BE2C (cell line): ENCODE measurements around the gene SPATA31D3. TPM values are rescaled to one million over a fixed set of nuclear protein-coding genes. Genes with fewer than 3 reads are reported as not detected.
"Not testable (repeated sequence)": the region's sequence is repeated elsewhere in the genome, so short reads cannot be mapped to it uniquely, and the experiment has no call there.

Experiments used
- DNase-seq: peaks from one replicate; pipeline ENCODE4 v3.0.0-alpha.2; 2020
- H3K27me3 ChIP-seq: fragments of 250-450 bp; sonication (Bioruptor Pico); 2 replicates; pipeline ENCODE4 v1.5.1; 2020; ENCODE audit warnings: mild to moderate bottlenecking
- H3K36me3 ChIP-seq: fragments of 250-450 bp; sonication (Bioruptor Pico); 2 replicates; pipeline ENCODE4 v1.5.1; 2020; ENCODE audit warnings: mild to moderate bottlenecking
- H3K4me1 ChIP-seq: fragments of 250-450 bp; sonication (Bioruptor Pico); 2 replicates; pipeline ENCODE4 v1.5.1; 2020
- H3K4me3 ChIP-seq: 2 replicates; pipeline ENCODE4 v1.5.1; 2011; ENCODE audit warnings: low read depth, low read length
- H3K9me3 ChIP-seq: fragments of 250-450 bp; sonication (Bioruptor Pico); 2 replicates; pipeline ENCODE4 v1.5.1; 2020
- polyA plus RNA-seq: library from polyadenylated mRNA; unstranded; fragments of >200 nt; gene quantifications from one replicate; pipeline ENCODE4 v1.2.1, GENCODE V29; 2012; ENCODE audit warnings: low read depth, missing spikeins; ENCODE audit not compliant: insufficient read length, insufficient read depth
- TF ChIP-seq, protein P1 (sequence below): IDR thresholded peaks from 2 replicates; pipeline ENCODE4 v1.5.1; 2012; ENCODE audit warnings: mild to moderate bottlenecking, low read depth, low read length

Gene SPATA31D3
- polyA plus RNA-seq = not detected

DNA sequence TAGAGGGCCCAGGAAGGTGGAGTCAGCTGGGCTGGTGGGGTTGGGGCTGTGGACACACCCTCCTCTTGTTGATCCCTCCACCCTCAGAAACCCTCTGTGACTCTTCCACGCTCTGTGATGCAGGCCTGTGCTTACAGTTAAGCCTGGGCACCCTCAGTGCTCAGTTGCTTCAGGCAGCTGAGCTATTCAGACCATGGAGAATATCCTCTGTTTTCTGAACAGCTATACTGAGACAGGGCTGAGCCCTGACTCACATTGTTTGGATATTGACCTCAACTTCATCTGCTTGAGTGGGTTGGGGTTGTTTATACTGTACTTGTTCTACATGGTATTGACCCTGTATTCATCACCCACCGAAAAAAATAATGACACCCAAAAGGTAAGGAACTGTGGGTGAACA is at the start of gene SPATA31D3:
Gene SPATA31D3 (plus strand): TSS at position 108 of the 400 bp plus-strand sequence. CDS start 86 bp downstream, at position 194.
- not testable (repeated sequence) for H3K27me3 ChIP-seq, DNase-seq, H3K4me1 ChIP-seq, H3K9me3 ChIP-seq, H3K4me3 ChIP-seq, H3K36me3 ChIP-seq

DNA sequence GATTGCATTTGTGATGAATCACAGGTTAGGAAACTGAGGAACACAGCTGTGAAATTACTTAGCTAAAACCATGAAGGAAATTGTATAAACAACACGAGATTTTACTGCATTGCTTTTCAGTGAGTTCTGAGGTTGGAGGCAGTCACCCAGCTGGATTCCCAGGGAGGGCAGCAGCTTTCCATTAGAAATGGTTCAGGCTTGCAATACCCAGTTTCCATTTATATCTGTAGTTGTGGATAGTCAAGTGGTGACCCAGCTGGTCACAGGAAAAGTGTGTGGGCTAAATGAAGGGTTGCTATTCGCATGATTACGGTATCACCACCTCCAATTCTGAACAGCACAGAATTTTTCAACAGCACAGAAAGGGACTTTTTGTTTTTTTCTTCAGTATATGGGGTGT is 49.4 kb upstream of the SPATA31D3 start:
- TF ChIP-seq, protein P1, sequence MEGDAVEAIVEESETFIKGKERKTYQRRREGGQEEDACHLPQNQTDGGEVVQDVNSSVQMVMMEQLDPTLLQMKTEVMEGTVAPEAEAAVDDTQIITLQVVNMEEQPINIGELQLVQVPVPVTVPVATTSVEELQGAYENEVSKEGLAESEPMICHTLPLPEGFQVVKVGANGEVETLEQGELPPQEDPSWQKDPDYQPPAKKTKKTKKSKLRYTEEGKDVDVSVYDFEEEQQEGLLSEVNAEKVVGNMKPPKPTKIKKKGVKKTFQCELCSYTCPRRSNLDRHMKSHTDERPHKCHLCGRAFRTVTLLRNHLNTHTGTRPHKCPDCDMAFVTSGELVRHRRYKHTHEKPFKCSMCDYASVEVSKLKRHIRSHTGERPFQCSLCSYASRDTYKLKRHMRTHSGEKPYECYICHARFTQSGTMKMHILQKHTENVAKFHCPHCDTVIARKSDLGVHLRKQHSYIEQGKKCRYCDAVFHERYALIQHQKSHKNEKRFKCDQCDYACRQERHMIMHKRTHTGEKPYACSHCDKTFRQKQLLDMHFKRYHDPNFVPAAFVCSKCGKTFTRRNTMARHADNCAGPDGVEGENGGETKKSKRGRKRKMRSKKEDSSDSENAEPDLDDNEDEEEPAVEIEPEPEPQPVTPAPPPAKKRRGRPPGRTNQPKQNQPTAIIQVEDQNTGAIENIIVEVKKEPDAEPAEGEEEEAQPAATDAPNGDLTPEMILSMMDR = no peak
- Histone ChIP-seq H3K36me3 (no peaks in the 10 kb centered on the region), H3K9me3 (no peaks in the 10 kb centered on the region), H3K27me3 (no peaks in the 10 kb centered on the region), H3K4me3 (no peak overlapping the region), H3K4me1 (no peaks in the 10 kb centered on the region)
- no peak for DNase-seq

DNA sequence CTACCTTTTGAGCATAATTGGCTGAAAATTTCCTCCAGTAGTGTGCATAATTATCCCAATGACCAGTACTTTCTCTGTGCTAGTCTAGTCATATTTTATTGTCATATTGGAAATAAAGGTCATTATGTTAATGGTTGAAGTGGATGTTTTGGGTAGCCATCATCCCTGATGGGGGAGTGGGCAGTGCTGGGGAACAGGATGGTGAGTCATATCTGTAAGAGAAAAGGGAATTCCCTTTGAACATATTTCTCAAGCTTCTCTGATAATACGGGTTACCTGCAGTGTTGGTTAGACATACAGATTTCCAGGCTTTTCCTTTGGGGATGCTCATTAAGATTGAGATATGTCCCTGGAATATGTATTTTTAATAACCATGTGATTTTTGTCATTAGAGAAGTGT is 48.4 kb upstream of the SPATA31D3 start:
- Histone ChIP-seq H3K4me3 (no peak overlapping the region), H3K36me3 (no peaks in the 10 kb centered on the region), H3K9me3 (no peaks in the 10 kb centered on the region), H3K27me3 (no peaks in the 10 kb centered on the region), H3K4me1 (no peaks in the 10 kb centered on the region)
- TF ChIP-seq, protein P1 = no peak
- no peak for DNase-seq

DNA sequence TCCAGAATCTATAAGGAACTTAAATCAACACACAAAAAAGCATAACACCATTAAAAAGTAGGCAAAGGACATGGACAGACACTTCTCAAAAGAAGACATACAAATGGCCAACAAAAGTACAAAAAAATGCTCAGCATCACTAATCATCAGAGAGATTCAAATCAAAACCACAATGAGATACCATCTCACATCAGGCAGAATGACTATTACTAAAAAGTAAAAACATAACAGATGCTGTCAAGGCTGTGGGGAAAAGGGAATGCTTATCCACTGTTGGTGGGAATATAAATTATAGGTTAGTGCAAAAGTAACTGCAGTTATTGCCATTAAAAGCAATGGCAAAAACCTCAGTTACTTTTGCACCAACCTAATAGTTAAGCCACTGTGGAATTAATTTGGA is 47.2 kb upstream of the SPATA31D3 start:
- no peaks in the 10 kb centered on the region for H3K4me1 ChIP-seq
- no peak overlapping the region for H3K4me3 ChIP-seq
- no peaks in the 10 kb centered on the region for H3K27me3 ChIP-seq
- H3K36me3 ChIP-seq = no peaks in the 10 kb centered on the region
- H3K9me3 ChIP-seq = no peaks in the 10 kb centered on the region
- DNase-seq = no peak
- TF ChIP-seq, protein P1 = no peak

DNA sequence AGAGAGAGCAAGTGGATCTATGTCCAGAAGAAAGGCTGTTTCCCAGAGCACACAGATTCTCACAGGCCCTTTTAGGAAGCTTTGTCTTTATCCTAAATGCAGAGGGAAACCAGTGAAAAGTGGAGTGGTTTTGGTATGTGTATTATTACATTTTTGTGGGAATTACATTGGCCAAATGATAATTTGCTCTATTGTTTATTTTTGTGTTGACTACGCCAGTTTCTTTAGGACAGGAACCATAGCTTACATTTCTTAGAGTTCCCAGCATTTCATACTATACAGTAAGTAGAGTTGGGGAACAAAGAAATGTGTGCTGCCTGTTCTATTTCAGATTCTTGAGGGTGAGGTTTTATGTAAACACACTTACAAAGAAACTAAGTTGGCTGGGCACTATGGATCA is 44.4 kb upstream of the SPATA31D3 start:
- Histone ChIP-seq H3K4me1 (no peaks in the 10 kb centered on the region), H3K36me3 (no peaks in the 10 kb centered on the region), H3K9me3 (no peaks in the 10 kb centered on the region), H3K27me3 (no peaks in the 10 kb centered on the region), H3K4me3 (no peak overlapping the region)
- DNase-seq = no peak
- TF ChIP-seq, protein P1 = no peak

DNA sequence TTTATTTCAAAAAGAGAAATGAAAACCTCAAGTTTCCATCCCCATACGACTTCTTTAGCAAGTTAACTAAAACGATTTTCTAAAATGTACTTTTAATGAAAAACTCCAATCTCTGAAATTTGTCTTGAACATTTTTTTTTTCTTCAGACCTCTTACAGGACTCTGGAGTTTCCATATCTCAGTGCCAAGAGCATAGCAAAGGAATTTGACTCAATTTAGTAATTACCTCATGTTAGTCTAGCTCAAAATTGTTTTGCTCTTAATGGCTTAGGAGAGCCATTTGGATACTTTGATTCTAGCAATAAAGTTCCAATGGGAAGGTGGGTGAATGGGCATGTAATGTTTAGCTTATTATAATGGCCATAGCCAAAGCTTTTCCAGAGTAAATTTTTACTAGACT is 41.1 kb upstream of the SPATA31D3 start:
- Histone ChIP-seq H3K4me3 (no peak overlapping the region), H3K4me1 (no peaks in the 10 kb centered on the region), H3K9me3 (no peaks in the 10 kb centered on the region), H3K27me3 (no peaks in the 10 kb centered on the region), H3K36me3 (no peaks in the 10 kb centered on the region)
- DNase-seq = no peak
- TF ChIP-seq, protein P1 = no peak

DNA sequence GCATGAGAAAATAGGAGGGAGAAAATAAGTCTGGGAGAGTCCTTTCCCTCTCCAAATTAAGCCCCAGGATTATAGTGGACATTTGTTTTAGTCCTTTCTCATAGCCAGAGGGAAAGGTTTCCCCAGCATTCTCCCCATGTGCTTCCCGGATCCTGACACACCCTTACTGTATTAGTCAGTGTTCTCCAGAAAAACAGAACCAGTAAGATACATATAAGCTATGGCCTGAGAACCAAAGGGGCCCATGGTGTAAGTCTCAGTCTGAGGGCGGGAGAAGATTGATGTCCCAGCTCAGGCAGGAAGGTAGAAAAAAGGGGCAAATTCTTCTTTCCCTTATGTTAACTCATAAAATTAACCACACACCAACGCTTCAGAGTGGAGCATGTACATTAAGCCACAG is 40.7 kb upstream of the SPATA31D3 start:
- H3K27me3 ChIP-seq = no peaks in the 10 kb centered on the region
- H3K36me3 ChIP-seq = no peaks in the 10 kb centered on the region
- TF ChIP-seq, protein P1 = no peak
- no peaks in the 10 kb centered on the region for H3K4me1 ChIP-seq
- DNase-seq = no peak
- H3K4me3 ChIP-seq = no peak overlapping the region
- H3K9me3 ChIP-seq = no peaks in the 10 kb centered on the region
